OCI-LY7 (cell line): ENCODE data around the gene TWNK. TPM values are rescaled to one million over a fixed set of nuclear protein-coding genes. Genes with fewer than 3 reads are reported as not detected.

ENCODE experiments used
- BruUV-seq: library from RNA; stranded (reverse); fragments of 400-500 nt; replicated peaks from 2 replicates; lab custom pipeline; 2021; lab: Mats Ljungman, UMichigan
- CTCF ChIA-PET: fragments of 300-600 bp; sonication (Branson Sonifier 250); formaldehyde crosslinking; loops from one replicate; lab custom pipeline; 2022; ENCODE audit warnings: antibody characterized with exemption; ENCODE audit not compliant: unreplicated experiment; lab: Charles Lee
- POLR2A ChIA-PET: fragments of 300-600 bp; sonication (Branson Sonifier 250); formaldehyde crosslinking; loops from one replicate; lab custom pipeline; 2022; ENCODE audit warnings: antibody characterized with exemption; lab: Charles Lee
- DNase-seq: peaks from one replicate; pipeline ENCODE4 v3.0.0-alpha.2; 2015; ENCODE audit warnings: low spot score
- H2AFZ ChIP-seq: fragments of 200-600 bp; sonication (generic), shearing (Covaris generic); 2 replicates; pipeline ENCODE4 v1.6.1; 2014; ENCODE audit warnings: mild to moderate bottlenecking, antibody characterized with exemption, low read length, moderate library complexity
- H3K27ac ChIP-seq: fragments of 200-600 bp; sonication (generic); 2 replicates; pipeline ENCODE4 v1.5.1; 2014; ENCODE audit warnings: mixed run types, low read depth, mild to moderate bottlenecking, moderate library complexity, low read length, inconsistent platforms; ENCODE audit not compliant: poor library complexity, severe bottlenecking
- H3K36me3 ChIP-seq: fragments of 200-600 bp; sonication (generic); 2 replicates; pipeline ENCODE4 v1.6.1; 2014; ENCODE audit warnings: mild to moderate bottlenecking, antibody characterized with exemption, low read length, moderate library complexity, mixed read lengths; ENCODE audit not compliant: insufficient read depth
- H3K4me1 ChIP-seq: fragments of 200-600 bp; sonication (generic); 2 replicates; pipeline ENCODE4 v1.5.1; 2014; ENCODE audit warnings: mild to moderate bottlenecking, low read length; ENCODE audit not compliant: insufficient read depth, poor library complexity, severe bottlenecking
- H3K4me2 ChIP-seq: fragments of 200-600 bp; sonication (generic); 2 replicates; pipeline ENCODE4 v1.6.1; 2014; ENCODE audit warnings: mild to moderate bottlenecking, low read length
- H3K4me3 ChIP-seq: fragments of 200-600 bp; sonication (generic); 2 replicates; pipeline ENCODE4 v1.5.1; 2014; ENCODE audit warnings: mild to moderate bottlenecking, low read depth, low read length; ENCODE audit not compliant: poor library complexity, severe bottlenecking
- H3K79me2 ChIP-seq: fragments of 200-600 bp; sonication (generic); 2 replicates; pipeline ENCODE4 v1.6.1; 2016; ENCODE audit warnings: low read depth, mild to moderate bottlenecking, low read length, moderate library complexity, mixed read lengths; ENCODE audit not compliant: insufficient read depth
- H3K9me2 ChIP-seq: fragments of 200-600 bp; sonication (generic); 2 replicates; pipeline ENCODE4 v1.6.1; 2016; ENCODE audit warnings: mild to moderate bottlenecking, low read length, mixed read lengths; ENCODE audit not compliant: insufficient read depth
- H3K9me3 ChIP-seq: fragments of 200-600 bp; sonication (generic); 2 replicates; pipeline ENCODE4 v1.6.1; 2014; ENCODE audit warnings: mild to moderate bottlenecking, mixed run types, low read length, mixed read lengths
- H4K20me1 ChIP-seq: fragments of 200-600 bp; sonication (generic); 2 replicates; pipeline ENCODE4 v1.6.1; 2014; ENCODE audit warnings: mild to moderate bottlenecking, antibody characterized with exemption, low read length, moderate library complexity, mixed read lengths; ENCODE audit not compliant: insufficient read depth
- CTCF ChIP-seq: fragments of 200-600 bp; sonication (generic); conservative IDR thresholded peaks from 2 replicates; pipeline ENCODE4 v1.5.1; 2014; ENCODE audit warnings: mild to moderate bottlenecking, antibody characterized with exemption, low read length, moderate library complexity, mixed read lengths
- EZH2phosphoT487 ChIP-seq: fragments of 200-600 bp; sonication (generic); IDR thresholded peaks from 2 replicates; pipeline ENCODE4 v1.6.1; 2018; ENCODE audit warnings: low read depth, borderline replicate concordance, mild to moderate bottlenecking, mixed run types, antibody characterized with exemption, low read length, moderate library complexity, mixed read lengths
- intact Hi-C: fragments of 100-400 bp; cut with micrococcal nuclease; formaldehyde crosslinking; loops from one replicate; pipeline ENCODE4 v1.10.0; 2022; ENCODE audit not compliant: unreplicated experiment
- total RNA-seq, 2 experiments: library from RNA; depleted of rRNA in 1 of 2; stranded (reverse); fragments of >200 nt in 1 of 2; shearing (Covaris generic) in 1 of 2; gene quantifications; 2 replicates each; pipeline ENCODE4 v1.2.3, GENCODE V29; 2014 to 2022

The TWNK gene
- total RNA-seq, 2 experiments from 2014 or later, result 15.8 to 21.7 TPM

DNA sequence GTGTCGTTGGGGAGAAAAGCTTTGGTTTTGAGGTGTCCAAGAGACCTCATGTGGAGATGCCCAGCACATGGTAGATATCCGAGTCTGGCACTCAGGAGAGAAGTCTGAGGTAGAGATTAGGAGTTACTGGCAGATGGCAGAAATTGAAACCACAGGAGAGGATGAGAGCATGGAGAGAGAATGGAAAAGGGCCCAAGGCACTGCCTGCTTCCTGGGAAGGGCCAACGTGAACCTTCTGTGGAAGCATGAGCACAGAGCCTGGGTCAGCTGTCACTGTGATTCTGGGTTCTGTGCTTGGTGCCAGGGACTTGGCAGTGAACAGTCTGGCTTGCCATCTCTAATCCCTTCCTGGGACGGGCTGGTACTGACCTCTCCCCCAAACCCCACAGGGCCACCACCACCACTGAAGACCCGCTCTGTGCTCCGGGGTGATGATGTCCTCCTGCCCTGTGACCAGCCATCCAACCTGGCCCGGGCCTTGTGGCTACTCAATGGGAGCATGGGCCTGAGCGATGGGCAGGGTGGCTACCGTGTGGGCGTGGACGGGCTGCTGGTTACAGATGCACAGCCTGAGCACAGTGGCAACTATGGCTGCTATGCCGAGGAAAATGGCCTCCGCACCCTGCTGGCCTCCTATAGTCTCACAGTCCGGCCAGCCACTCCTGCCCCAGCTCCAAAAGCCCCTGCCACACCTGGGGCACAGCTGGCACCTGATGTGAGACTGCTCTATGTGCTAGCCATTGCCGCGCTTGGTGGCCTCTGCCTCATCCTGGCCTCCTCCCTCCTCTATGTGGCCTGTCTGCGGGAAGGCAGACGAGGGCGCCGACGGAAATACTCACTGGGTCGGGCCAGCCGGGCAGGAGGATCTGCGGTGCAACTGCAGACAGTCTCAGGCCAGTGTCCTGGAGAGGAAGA lies 4.2 kb upstream of the TWNK start:
- BruUV-seq, result no TSS peak
- ChIA-PET CTCF (no interaction called here), POLR2A (no interaction called here)
- Histone ChIP-seq H3K9me3 (no peaks in the 10 kb centered on the region), H2AFZ (no peak overlapping the region), H3K4me1 (peaks cover 18% of the 10 kb centered on the region), H3K4me2 (no peak overlapping the region), H3K36me3 (no peaks in the 10 kb centered on the region; the same call in 1 of the 2 replicates), H3K9me2 (no peaks in the 10 kb centered on the region), H3K4me3 (no peak overlapping the region), H4K20me1 (0 out of 2 replicates have a peak, but pooled peaks cover 2% of the 10 kb centered on the region), H3K79me2 (peaks cover 22% of the 10 kb centered on the region), H3K27ac (no peak overlapping the region)
- no peak for DNase-seq
- intact Hi-C loops, result no loop called here
- no peak for TF ChIP-seq CTCF
- TF ChIP-seq EZH2phosphoT487, result no peak

GRCh38 chr10:100983868-100984671 lies 3.3 kb upstream of the TWNK start:
- intact Hi-C loops, result no loop called here
- TF ChIP-seq EZH2phosphoT487, result no peak
- TF ChIP-seq CTCF, result no peak
- POLR2A ChIA-PET, result interaction anchor here (0.6 to 0.9 kb wide), 2 partner anchors 30 to 1319 kb away, joined by 3 read pairs; no protein-coding TSS in a partner anchor
- Histone ChIP-seq H3K9me3 (no peaks in the 10 kb centered on the region), H3K9me2 (no peaks in the 10 kb centered on the region), H3K4me1 (peaks cover 27% of the 10 kb centered on the region), H2AFZ (no peak overlapping the region), H4K20me1 (0 out of 2 replicates have a peak, but pooled peaks cover 4% of the 10 kb centered on the region), H3K27ac (no peak overlapping the region), H3K4me2 (no peak overlapping the region), H3K4me3 (no peak overlapping the region), H3K79me2 (peaks cover 31% of the 10 kb centered on the region), H3K36me3 (peaks cover 7% of the 10 kb centered on the region; the same call in 1 of the 2 replicates)
- CTCF ChIA-PET, result no interaction called here
- BruUV-seq, result no TSS peak
- DNase-seq, result no peak
